Measurements from ENCODE around the gene VSTM2B. TPM values are rescaled to one million over a fixed set of nuclear protein-coding genes. Genes with fewer than 3 reads are reported as not detected.

Gene VSTM2B
- polyA plus RNA-seq, 1 donor (not counting 4 experiments of a cell fraction or from before 2014, with no cell fraction given), result not detected

DNA sequence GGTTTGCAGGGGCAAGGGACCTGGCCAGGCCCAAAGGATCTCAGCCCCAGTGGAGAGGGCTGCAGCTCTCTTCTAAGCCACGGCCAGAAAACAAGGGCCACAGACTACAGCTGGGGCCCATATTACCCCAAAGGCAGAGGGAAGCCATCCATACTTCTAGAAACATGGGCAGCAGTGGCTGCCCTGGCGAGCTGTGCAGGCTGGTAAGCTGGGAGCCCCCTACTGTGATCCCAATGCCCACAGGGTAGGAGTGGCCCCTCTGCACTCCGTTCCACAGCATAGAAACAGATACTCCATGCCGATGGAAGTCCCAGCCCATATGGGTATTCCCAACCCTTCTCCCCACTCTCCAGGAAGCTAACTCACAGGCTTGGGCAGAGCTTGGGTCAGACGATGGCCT lies 25.1 kb downstream of the VSTM2B start:
- Histone ChIP-seq H3K9me3 (ENCODE audit: control insufficient read depth, low read depth, low read length) (no peaks in the 10 kb centered on the region), H3K27ac (ENCODE audit: control insufficient read depth, insufficient read depth, low read length) (no peak overlapping the region), H4K20me1 (ENCODE audit: control insufficient read depth, extremely low read depth, insufficient read depth, low read length) (no peaks in the 10 kb centered on the region), H3K9me1 (ENCODE audit: control insufficient read depth, extremely low read depth, insufficient read depth, low read length) (no peaks in the 10 kb centered on the region), H3K36me3 (ENCODE audit: control insufficient read depth in 2 of 2, extremely low read depth in 1 of 2, insufficient read depth in 2 of 2, low read length in 2 of 2) (no peaks in the 10 kb centered on the region), H2AFZ (ENCODE audit: control insufficient read depth, low read length) (no peak overlapping the region), H3K4me2 (ENCODE audit: control insufficient read depth, extremely low read depth, insufficient read depth, low read depth, low read length) (no peak overlapping the region), H3K9ac (ENCODE audit: control insufficient read depth, extremely low read depth, insufficient read depth, low read length) (no peak overlapping the region), H3K4me3 (ENCODE audit: control insufficient read depth in 2 of 3, extremely low read depth in 1 of 3, insufficient read depth in 2 of 3, low read depth in 1 of 3, low read length in 3 of 3) (no peak overlapping the region), H3K4me1 (ENCODE audit: control insufficient read depth, extremely low read depth, insufficient read depth, low read length) (no peaks in the 10 kb centered on the region), H3K27me3 (ENCODE audit: control insufficient read depth, extremely low read depth, insufficient read depth, low read length) (no peaks in the 10 kb centered on the region), H3K79me2 (ENCODE audit: control insufficient read depth, insufficient read depth, low read length) (no peaks in the 10 kb centered on the region)
- dilution Hi-C loops (cut with MboI; ENCODE audit: extremely low pct_ligation_motif_present, low sequenced_read_pairs), result no loop called here
- no peak for FAIRE-seq
- TF ChIP-seq, protein P1, sequence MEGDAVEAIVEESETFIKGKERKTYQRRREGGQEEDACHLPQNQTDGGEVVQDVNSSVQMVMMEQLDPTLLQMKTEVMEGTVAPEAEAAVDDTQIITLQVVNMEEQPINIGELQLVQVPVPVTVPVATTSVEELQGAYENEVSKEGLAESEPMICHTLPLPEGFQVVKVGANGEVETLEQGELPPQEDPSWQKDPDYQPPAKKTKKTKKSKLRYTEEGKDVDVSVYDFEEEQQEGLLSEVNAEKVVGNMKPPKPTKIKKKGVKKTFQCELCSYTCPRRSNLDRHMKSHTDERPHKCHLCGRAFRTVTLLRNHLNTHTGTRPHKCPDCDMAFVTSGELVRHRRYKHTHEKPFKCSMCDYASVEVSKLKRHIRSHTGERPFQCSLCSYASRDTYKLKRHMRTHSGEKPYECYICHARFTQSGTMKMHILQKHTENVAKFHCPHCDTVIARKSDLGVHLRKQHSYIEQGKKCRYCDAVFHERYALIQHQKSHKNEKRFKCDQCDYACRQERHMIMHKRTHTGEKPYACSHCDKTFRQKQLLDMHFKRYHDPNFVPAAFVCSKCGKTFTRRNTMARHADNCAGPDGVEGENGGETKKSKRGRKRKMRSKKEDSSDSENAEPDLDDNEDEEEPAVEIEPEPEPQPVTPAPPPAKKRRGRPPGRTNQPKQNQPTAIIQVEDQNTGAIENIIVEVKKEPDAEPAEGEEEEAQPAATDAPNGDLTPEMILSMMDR (optimal IDR thresholded peaks at IDR 0.05 in 1 of 3, IDR thresholded peaks at IDR 0.05 in 1 of 3, conservative IDR thresholded peaks at IDR 0.05 in 1 of 3; ENCODE audit: extremely low read depth in 1 of 3, insufficient read depth in 2 of 3, low read length in 3 of 3), result no peak
- TF ChIP-seq EZH2 (IDR thresholded peaks at IDR 0.05; ENCODE audit: low read length), result no peak
- no peak for DNase-seq (ENCODE audit: low read depth, low spot score)

DNA sequence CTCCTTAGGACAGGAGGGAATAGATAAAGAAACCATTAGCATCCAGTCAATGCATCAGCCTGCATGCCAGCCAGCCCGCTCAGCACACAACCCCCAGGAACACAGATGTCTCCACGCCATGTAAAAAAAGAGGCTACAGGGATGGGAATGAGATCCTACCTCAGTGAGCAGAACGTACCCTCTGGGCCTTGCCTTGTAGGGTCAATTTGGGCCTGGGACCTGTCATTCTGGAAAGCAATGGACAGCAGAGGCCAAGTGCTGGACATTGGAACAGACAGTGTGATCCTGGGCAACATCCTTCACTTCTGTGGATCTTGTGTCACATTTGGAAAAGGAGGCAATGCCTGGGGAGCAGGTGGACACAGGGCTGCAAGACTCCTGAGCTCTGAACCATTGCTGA lies 26.0 kb downstream of the VSTM2B start:
- H3K9me3 ChIP-seq (ENCODE audit: control insufficient read depth, low read depth, low read length), result no peaks in the 10 kb centered on the region
- H3K9me1 ChIP-seq (ENCODE audit: control insufficient read depth, extremely low read depth, insufficient read depth, low read length), result no peaks in the 10 kb centered on the region
- H4K20me1 ChIP-seq (ENCODE audit: control insufficient read depth, extremely low read depth, insufficient read depth, low read length), result no peaks in the 10 kb centered on the region
- no peak overlapping the region for H3K4me3 ChIP-seq (ENCODE audit: control insufficient read depth in 2 of 3, extremely low read depth in 1 of 3, insufficient read depth in 2 of 3, low read depth in 1 of 3, low read length in 3 of 3)
- no peaks in the 10 kb centered on the region for H3K79me2 ChIP-seq (ENCODE audit: control insufficient read depth, insufficient read depth, low read length)
- H3K27ac ChIP-seq (ENCODE audit: control insufficient read depth, insufficient read depth, low read length), result no peak overlapping the region
- dilution Hi-C loops (cut with MboI; ENCODE audit: extremely low pct_ligation_motif_present, low sequenced_read_pairs), result no loop called here
- FAIRE-seq (no peak), DNase-seq (ENCODE audit: low read depth, low spot score) (no peak)
- H2AFZ ChIP-seq (ENCODE audit: control insufficient read depth, low read length), result no peak overlapping the region
- H3K9ac ChIP-seq (ENCODE audit: control insufficient read depth, extremely low read depth, insufficient read depth, low read length), result no peak overlapping the region
- H3K4me2 ChIP-seq (ENCODE audit: control insufficient read depth, extremely low read depth, insufficient read depth, low read depth, low read length), result no peak overlapping the region
- H3K36me3 ChIP-seq (ENCODE audit: control insufficient read depth in 2 of 2, extremely low read depth in 1 of 2, insufficient read depth in 2 of 2, low read length in 2 of 2), result no peaks in the 10 kb centered on the region
- H3K4me1 ChIP-seq (ENCODE audit: control insufficient read depth, extremely low read depth, insufficient read depth, low read length), result no peaks in the 10 kb centered on the region
- TF ChIP-seq, protein P1 (optimal IDR thresholded peaks at IDR 0.05 in 1 of 3, IDR thresholded peaks at IDR 0.05 in 1 of 3, conservative IDR thresholded peaks at IDR 0.05 in 1 of 3; ENCODE audit: extremely low read depth in 1 of 3, insufficient read depth in 2 of 3, low read length in 3 of 3), result no peak
- no peak for TF ChIP-seq EZH2 (IDR thresholded peaks at IDR 0.05; ENCODE audit: low read length)
- H3K27me3 ChIP-seq (ENCODE audit: control insufficient read depth, extremely low read depth, insufficient read depth, low read length), result no peaks in the 10 kb centered on the region
